HG02884 (cell line): ENCODE measurements around the gene ZNF831.

Source experiments
- ATAC-seq: cut with Tn5 transposase; IDR thresholded peaks from one replicate; pipeline ENCODE4 v1.9.1; 2021; ENCODE audit warnings: mild to moderate bottlenecking, moderate library complexity; ENCODE audit not compliant: unreplicated experiment

Gene ZNF831

GRCh38 chr20:59154317-59155013 is 9.2 kb upstream of the ZNF831 start:
- ATAC-seq = no peak

- ATAC-seq = no peak
Observed at GRCh38 chr20:59157064-59157463, 6.6 kb upstream of the ZNF831 start.

GRCh38 chr20:59157531-59157930 is 6.1 kb upstream of the ZNF831 start:
- ATAC-seq = no peak

DNA sequence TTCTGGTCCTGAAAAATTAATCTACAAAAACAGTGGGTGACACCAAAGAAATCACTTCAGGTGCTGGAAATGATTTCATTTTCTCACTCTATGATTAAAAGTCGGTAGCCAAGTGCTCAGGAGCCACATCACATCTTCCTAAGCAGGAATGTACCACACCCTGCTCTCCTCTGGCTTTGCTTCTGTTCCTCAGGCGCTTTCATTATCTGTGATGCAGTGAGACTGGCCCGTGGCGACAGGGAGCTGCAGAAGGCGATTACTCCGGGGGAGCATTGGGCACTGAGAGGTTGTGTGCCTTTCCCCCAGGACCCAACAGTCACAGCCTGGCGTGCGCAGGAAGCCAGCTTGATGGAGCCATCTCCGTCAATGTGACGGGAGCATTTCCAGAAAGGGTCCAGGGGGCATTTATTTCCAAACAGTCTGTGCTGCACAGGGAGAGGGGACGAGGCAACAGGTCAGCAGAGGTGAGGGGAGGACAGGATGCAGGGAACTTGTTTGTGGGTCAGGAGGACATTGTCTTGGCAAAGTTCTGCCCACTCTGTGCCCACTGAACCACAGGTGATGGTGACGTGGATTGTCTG is 5.6 kb upstream of the ZNF831 start:
- no peak for ATAC-seq

DNA sequence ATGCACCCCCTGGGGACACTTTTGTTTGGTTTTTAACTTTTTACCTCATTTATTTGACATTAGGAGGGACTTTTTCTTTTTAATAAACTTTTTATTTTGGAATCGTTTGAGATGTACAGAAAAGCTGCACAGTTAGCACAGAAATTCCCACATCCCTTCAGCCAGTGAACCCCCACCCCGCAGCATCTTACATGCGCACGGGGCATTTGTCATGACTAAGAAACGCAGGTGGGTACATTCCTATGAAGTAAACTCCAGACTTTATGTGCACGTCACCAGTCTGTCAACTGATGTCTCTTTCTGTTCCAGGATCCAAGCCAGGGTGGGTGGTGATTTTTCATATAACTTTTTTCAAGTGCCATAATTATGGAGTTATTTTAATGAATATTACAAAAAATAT is 4.9 kb upstream of the ZNF831 start:
- ATAC-seq = no peak

DNA sequence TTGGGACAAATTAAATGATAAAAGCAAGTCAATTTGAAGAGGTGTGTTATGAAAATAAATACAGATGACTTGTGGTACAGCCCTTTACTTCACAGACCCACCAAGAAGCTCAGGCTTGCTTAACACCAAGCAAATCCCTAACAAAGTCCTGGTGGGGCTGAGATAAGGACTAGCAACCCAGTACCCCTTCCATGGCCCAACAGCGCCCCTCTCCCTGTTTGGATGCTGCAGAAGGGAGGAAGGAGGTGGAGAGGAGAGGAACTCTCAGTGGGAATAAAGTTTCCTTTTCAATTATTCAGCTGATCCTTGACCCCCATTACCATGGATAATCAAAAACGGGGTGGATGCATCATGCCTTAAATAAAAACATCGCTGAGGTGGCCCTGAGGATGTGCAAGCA is 4.5 kb upstream of the ZNF831 start:
- no peak for ATAC-seq

GRCh38 chr20:59159493-59160376 is 3.9 kb upstream of the ZNF831 start:
- no peak for ATAC-seq

DNA sequence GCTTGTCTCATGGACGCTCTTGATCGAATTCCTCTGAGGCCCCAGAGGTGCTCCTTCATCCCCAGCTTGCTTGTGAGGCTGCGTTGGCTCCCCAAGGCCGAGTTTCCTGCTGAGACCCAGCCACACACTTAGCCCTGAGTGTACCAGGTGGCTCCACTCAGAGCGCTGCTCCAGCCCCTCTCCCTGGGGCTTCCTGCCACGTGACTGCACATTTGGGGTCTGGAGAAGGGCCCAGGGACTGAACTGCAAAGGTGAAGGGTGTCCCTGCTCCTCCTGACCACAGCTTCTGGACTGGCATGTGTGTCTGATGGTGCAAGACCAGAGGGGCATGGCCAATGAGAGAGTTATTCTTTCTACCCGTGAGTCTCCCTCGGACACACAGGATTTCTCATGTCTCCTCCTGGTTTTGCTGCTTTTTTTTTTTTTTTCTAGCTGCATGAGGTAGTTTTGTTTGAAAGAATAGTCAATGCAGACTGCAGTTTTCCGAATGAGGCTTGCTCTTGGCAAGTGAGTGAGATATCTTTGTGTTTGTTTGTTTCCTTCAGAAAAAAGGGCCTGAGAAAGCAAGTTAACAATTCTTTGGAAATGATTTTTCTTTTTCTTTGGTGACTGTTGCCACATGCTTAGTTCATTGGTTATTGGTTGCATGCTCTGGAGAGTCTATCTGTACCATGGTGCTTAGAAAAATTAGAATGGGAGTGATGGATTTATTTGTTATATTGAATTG is 3.1 kb upstream of the ZNF831 start:
- no peak for ATAC-seq

- no peak for ATAC-seq
Observed at GRCh38 chr20:59161721-59162120, 1.9 kb upstream of the ZNF831 start.

GRCh38 chr20:59164686-59165391 is 1.2 kb downstream of the ZNF831 start:
- ATAC-seq = no peak

GRCh38 chr20:59165396-59165795 is 1.8 kb downstream of the ZNF831 start:
- ATAC-seq = no peak

- no peak for ATAC-seq
Observed at GRCh38 chr20:59165891-59166709, 2.5 kb downstream of the ZNF831 start.

GRCh38 chr20:59170406-59171349 is 7.1 kb downstream of the ZNF831 start:
- ATAC-seq = no peak

GRCh38 chr20:59171986-59172385 is 8.4 kb downstream of the ZNF831 start:
- ATAC-seq = no peak

- ATAC-seq = no peak
Observed at GRCh38 chr20:59173938-59174491, 10.4 kb downstream of the ZNF831 start.

DNA sequence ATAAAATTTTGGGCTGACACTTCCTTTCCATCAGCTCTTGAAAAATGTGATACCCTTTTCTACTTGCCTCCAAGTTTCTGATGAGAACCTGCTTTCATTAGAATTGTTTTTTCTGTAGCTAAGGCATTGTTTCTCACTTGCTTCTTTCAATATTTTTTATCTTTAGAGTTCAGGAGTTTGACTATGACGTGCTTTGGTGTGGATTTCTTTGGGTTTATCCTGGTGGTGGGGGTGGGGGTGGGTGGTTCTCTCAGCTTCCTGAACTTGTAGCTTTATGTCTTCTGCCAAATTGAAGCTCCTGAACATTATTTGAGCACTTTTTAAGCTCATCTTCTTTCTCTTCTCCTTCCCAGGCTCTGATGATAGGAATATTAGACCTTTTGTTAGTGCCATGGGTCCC is 11.4 kb downstream of the ZNF831 start:
- no peak for ATAC-seq

GRCh38 chr20:59175861-59176260 is 12.2 kb downstream of the ZNF831 start:
- no peak for ATAC-seq

DNA sequence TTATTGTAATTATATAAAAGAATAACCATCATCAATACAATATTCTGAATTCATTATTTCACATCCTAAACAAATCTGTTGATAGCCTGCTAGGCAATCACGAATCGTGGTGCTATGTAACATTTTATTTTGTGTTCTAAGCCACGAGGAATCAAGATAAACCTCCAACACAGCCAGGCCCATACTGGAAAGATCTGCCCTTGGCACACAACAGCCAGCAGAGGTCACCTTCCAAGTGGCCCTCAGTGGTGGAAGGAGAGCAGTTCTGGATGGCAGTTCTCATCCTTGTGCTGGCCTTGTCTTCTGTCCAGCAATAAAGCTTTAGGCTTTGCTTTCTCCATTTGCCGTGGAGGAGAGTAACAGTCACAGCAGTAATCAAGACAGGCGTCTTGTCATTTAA is 13.2 kb downstream of the ZNF831 start:
- no peak for ATAC-seq
